H1 (cell line): Measurements from ENCODE around the gene SOX2. TPM values are rescaled to one million over a fixed set of nuclear protein-coding genes. Genes with fewer than 3 reads are reported as not detected.
A peak's percentile ranks its signal among the peaks of the same experiment; 100 is the strongest.

Source experiments
- ATF3 ChIP-seq: IDR thresholded peaks from 2 replicates; pipeline ENCODE4 v1.6.1; 2011; ENCODE audit warnings: low read depth, mild to moderate bottlenecking, low read length; ENCODE audit not compliant: insufficient read depth
- CBX5 ChIP-seq: fragments of 300-800, 300-1000 bp; sonication (generic); IDR thresholded peaks from 2 replicates; pipeline ENCODE4 v1.7.1; 2016; ENCODE audit warnings: antibody characterized with exemption, low read length, low read depth
- CBX8 ChIP-seq: fragments of 300-800, 300-1000 bp; sonication (generic); IDR thresholded peaks from 2 replicates; pipeline ENCODE4 v1.7.1; 2016; ENCODE audit warnings: low read depth, low read length, borderline replicate concordance
- CEBPB ChIP-seq: IDR thresholded peaks from 2 replicates; pipeline ENCODE4 v1.6.1; 2012; ENCODE audit warnings: low read depth, low read length
- CTCF ChIP-seq, 3 experiments: IDR thresholded peaks; 1 replicate in 2 of 3; 2 replicates in 1 of 3; pipeline versions ENCODE4 v1.5.1 to v1.6.1; 2011; ENCODE audit warnings: low read length in 3 of 3, mild to moderate bottlenecking in 3 of 3, inconsistent platforms in 2 of 3, low read depth in 1 of 3, moderate library complexity in 1 of 3; ENCODE audit not compliant: insufficient read depth in 1 of 3; ENCODE audit errors: control extremely low read depth in 1 of 3
- EZH2 ChIP-seq: fragments of 200-600 bp; sonication (generic); IDR thresholded peaks from 2 replicates; pipeline ENCODE4 v1.7.1; 2012; ENCODE audit warnings: low read depth, mild to moderate bottlenecking, moderate library complexity, low read length, inconsistent platforms; ENCODE audit not compliant: severe bottlenecking
- GTF2F1 ChIP-seq: IDR thresholded peaks from 2 replicates; pipeline ENCODE4 v1.6.1; 2012; ENCODE audit warnings: low read depth, low read length, improper control_type of control experiment, borderline replicate concordance
- MAFK ChIP-seq: IDR thresholded peaks from 2 replicates; pipeline ENCODE4 v1.6.1; 2012; ENCODE audit warnings: low read depth, mild to moderate bottlenecking, improper control_type of control experiment, low read length
- NRF1 ChIP-seq: IDR thresholded peaks from 2 replicates; pipeline ENCODE4 v1.6.1; 2011; ENCODE audit warnings: mild to moderate bottlenecking, low read depth, low read length, improper control_type of control experiment
- RAD21 ChIP-seq, 2 experiments: IDR thresholded peaks in 1 of 2; conservative IDR thresholded peaks in 1 of 2; 2 replicates each; pipeline ENCODE4 v1.6.1; 2011; ENCODE audit warnings: low read depth in 2 of 2, low read length in 2 of 2, improper control_type of control experiment in 1 of 2, inconsistent platforms in 1 of 2, mild to moderate bottlenecking in 1 of 2, moderate library complexity in 1 of 2
- RFX5 ChIP-seq: IDR thresholded peaks from 2 replicates; pipeline ENCODE4 v1.6.1; 2011; ENCODE audit warnings: low read depth, low read length, improper control_type of control experiment, borderline replicate concordance
- SIN3A ChIP-seq, 2 experiments: IDR thresholded peaks in 1 of 2; conservative IDR thresholded peaks in 1 of 2; 2 replicates each; pipeline ENCODE4 v1.6.1; 2011 to 2012; ENCODE audit warnings: low read length in 2 of 2, improper control_type of control experiment in 1 of 2, low read depth in 1 of 2, mild to moderate bottlenecking in 1 of 2
- SIRT6 ChIP-seq: IDR thresholded peaks from one replicate; pipeline ENCODE4 v1.7.1; 2012; ENCODE audit warnings: low read length, inconsistent platforms
- TBP ChIP-seq: IDR thresholded peaks from 2 replicates; pipeline ENCODE4 v1.6.1; 2011; ENCODE audit warnings: low read depth, low read length, improper control_type of control experiment
- TCF12 ChIP-seq: IDR thresholded peaks from 2 replicates; pipeline ENCODE4 v1.6.1; 2011; ENCODE audit warnings: low read depth, mild to moderate bottlenecking, low read length
- USF2 ChIP-seq: IDR thresholded peaks from 2 replicates; pipeline ENCODE4 v1.6.1; 2011; ENCODE audit warnings: low read length, improper control_type of control experiment
- polyA plus RNA-seq, 7 experiments: library from polyadenylated mRNA; depleted of rRNA in 3 of 7; stranded (reverse) in 5 of 7; unstranded in 2 of 7; fragments of >200 nt in 5 of 7; fragments of 200-250 nt in 2 of 7; gene quantifications; 1 replicate in 5 of 7; 2 replicates in 1 of 7; 4 replicates in 1 of 7; pipeline versions ENCODE4 v1.2.1 to v1.2.3, GENCODE V29; 2011 to 2013; ENCODE audit warnings: missing spikeins in 2 of 7, mixed read lengths in 2 of 7
- total RNA-seq: library from RNA; stranded (reverse); fragmentation: NEBNext Ultra II Directional; extraction: Animal tissue kit (Norgen Biotek cat#: 25700); gene quantifications from 2 replicates; pipeline ENCODE4 v1.2.1, GENCODE V29; 2021

SOX2 gene
- total and polyA plus RNA-seq, 2 of the 8 experiments (the other 6 are each of a cell fraction or from before 2014, with no cell fraction given) = 149 to 247 TPM

GRCh38 chr3:181726351-181727330 is 14.9 kb downstream of the SOX2 start (continued):
- TF ChIP-seq TBP (no peak; the same call in 1 of the 2 replicates), CBX8 (no peak), ATF3 (no peak), CEBPB (no peak), CBX5 (no peak), CTCF (IDR thresholded peaks at IDR 0.05; ENCODE audit: control extremely low read depth in 1 of 3, insufficient read depth in 1 of 3, low read depth in 1 of 3, low read length in 3 of 3) (peak; percentile 54 to 65 (median 63)), NRF1 (no peak), USF2 (peak; percentile 53; the same call in 1 of the 2 replicates), MAFK (no peak), SIRT6 (no peak), GTF2F1 (no peak), RAD21 (IDR thresholded peaks at IDR 0.05 in 1 of 2, conservative IDR thresholded peaks at IDR 0.05 in 1 of 2; ENCODE audit: low read depth in 2 of 2, low read length in 2 of 2) (peak; percentile 70 to 84), TCF12 (no peak), SIN3A (conservative IDR thresholded peaks at IDR 0.05 in 1 of 2, IDR thresholded peaks at IDR 0.05 in 1 of 2; ENCODE audit: low read depth in 1 of 2, low read length in 2 of 2) (peak in 1 of 2 experiments; percentile 39; a peak in 2 of 4 replicates), EZH2 (no peak), RFX5 (no peak)
